CD14-positive monocyte (primary cell): ENCODE measurements around the gene OPN1MW3. TPM values are rescaled to one million over a fixed set of nuclear protein-coding genes. Genes with fewer than 3 reads are reported as not detected.
A peak's percentile ranks its signal among the peaks of the same experiment; 100 is the strongest.

Source experiments
- DNase-seq, 3 donors: peaks; one replicate each; pipeline ENCODE4 v3.0.0-alpha.2; 2011 to 2022
- H2AFZ ChIP-seq: 2 replicates; pipeline ENCODE4 v1.6.0; 2012; ENCODE audit warnings: mild to moderate bottlenecking, low read depth, low read length, inconsistent platforms; ENCODE audit not compliant: insufficient read depth, poor library complexity, severe bottlenecking
- H3K27ac ChIP-seq, 2 donors: 1 replicate in 1 of 2; 2 replicates in 1 of 2; pipeline ENCODE4 v1.5.1; 2012 to 2013; ENCODE audit warnings: low read length in 2 of 2, control low read depth in 1 of 2, inconsistent platforms in 1 of 2, low read depth in 1 of 2, mild to moderate bottlenecking in 1 of 2
- H3K27me3 ChIP-seq, 2 donors: one replicate each; pipeline versions ENCODE4 v1.6.0 to v1.6.1; 2011 to 2013; ENCODE audit warnings: low read length in 2 of 2; ENCODE audit not compliant: control insufficient read depth in 2 of 2, insufficient read depth in 2 of 2
- H3K36me3 ChIP-seq, 2 donors: replicated peaks in 1 of 2; 1 replicate in 1 of 2; 2 replicates in 1 of 2; pipeline versions ENCODE4 v1.5.1 to v1.6.1; 2012 to 2013; ENCODE audit warnings: low read length in 2 of 2, control low read depth in 1 of 2, inconsistent platforms in 1 of 2, mild to moderate bottlenecking in 1 of 2; ENCODE audit not compliant: insufficient read depth in 2 of 2, control insufficient read depth in 1 of 2
- H3K4me1 ChIP-seq, 2 donors: 1 replicate in 1 of 2; 2 replicates in 1 of 2; pipeline versions ENCODE4 v1.5.1 to v1.6.1; 2012 to 2013; ENCODE audit warnings: low read length in 2 of 2, control low read depth in 1 of 2, inconsistent platforms in 1 of 2, mild to moderate bottlenecking in 1 of 2, moderate library complexity in 1 of 2; ENCODE audit not compliant: insufficient read depth in 2 of 2, control insufficient read depth in 1 of 2
- H3K4me2 ChIP-seq: replicated peaks from 2 replicates; pipeline ENCODE3; 2012; ENCODE audit warnings: low read length, moderate library complexity, mild to moderate bottlenecking; ENCODE audit not compliant: poor library complexity, severe bottlenecking; ENCODE audit errors: extremely low read depth
- H3K4me3 ChIP-seq, 3 experiments: fragments of 200-600 bp in 1 of 3; sonication (generic) in 1 of 3; replicated peaks in 1 of 3; 1 replicate in 2 of 3; 2 replicates in 1 of 3; pipeline ENCODE4 v1.5.1; 2011 to 2013; ENCODE audit warnings: low read length in 3 of 3, mild to moderate bottlenecking in 3 of 3, control low read depth in 2 of 3, low read depth in 2 of 3, inconsistent platforms in 1 of 3, moderate library complexity in 1 of 3
- H3K79me2 ChIP-seq: 2 replicates; pipeline ENCODE4 v1.6.0; 2012; ENCODE audit warnings: mild to moderate bottlenecking, control low read depth, inconsistent platforms, low read length, moderate library complexity; ENCODE audit not compliant: insufficient read depth
- H3K9ac ChIP-seq: 2 replicates; pipeline ENCODE4 v1.6.0; 2017; ENCODE audit warnings: low read length, mild to moderate bottlenecking; ENCODE audit not compliant: insufficient read depth, poor library complexity, severe bottlenecking
- H3K9me3 ChIP-seq, 2 donors: replicated peaks in 1 of 2; 1 replicate in 1 of 2; 2 replicates in 1 of 2; pipeline versions ENCODE4 v1.5.1 to v1.6.1; 2012 to 2013; ENCODE audit warnings: low read length in 2 of 2, control low read depth in 1 of 2; ENCODE audit not compliant: control insufficient read depth in 1 of 2, insufficient read depth in 1 of 2
- H4K20me1 ChIP-seq: 2 replicates; pipeline ENCODE4 v1.6.0; 2012; ENCODE audit warnings: mild to moderate bottlenecking, low read length, control low read depth, moderate library complexity; ENCODE audit not compliant: insufficient read depth
- H3K27ac Mint-ChIP-seq, 7 donors: one replicate each; pipeline ENCODE4 v1.8.0; 2020; ENCODE audit warnings: mild to moderate bottlenecking in 7 of 7, mixed read lengths in 7 of 7, moderate library complexity in 6 of 7, inconsistent platforms in 2 of 7
- H3K27me3 Mint-ChIP-seq, 3 donors: one replicate each; pipeline ENCODE4 v1.8.0; 2021 to 2022; ENCODE audit warnings: low read depth in 3 of 3, mild to moderate bottlenecking in 3 of 3, mixed read lengths in 3 of 3, moderate library complexity in 3 of 3, inconsistent platforms in 1 of 3
- H3K36me3 Mint-ChIP-seq, 2 donors: one replicate each; pipeline ENCODE4 v1.8.0; 2020; ENCODE audit warnings: mixed read lengths in 2 of 2, inconsistent platforms in 1 of 2, mild to moderate bottlenecking in 1 of 2
- H3K4me1 Mint-ChIP-seq: one replicate; pipeline ENCODE4 v1.8.0; 2020; ENCODE audit warnings: mild to moderate bottlenecking, mixed read lengths
- H3K4me3 Mint-ChIP-seq, 2 donors: one replicate each; pipeline ENCODE4 v1.8.0; 2020; ENCODE audit warnings: mild to moderate bottlenecking in 2 of 2, mixed read lengths in 2 of 2, moderate library complexity in 1 of 2
- H3K9me3 Mint-ChIP-seq, 7 donors: one replicate each; pipeline ENCODE4 v1.8.0; 2020 to 2022; ENCODE audit warnings: mixed read lengths in 7 of 7, mild to moderate bottlenecking in 6 of 7, moderate library complexity in 6 of 7, inconsistent platforms in 2 of 7
- WGBS: methylation state at CpG from one replicate; pipeline ENCODE4 v1.1.5; 2013; ENCODE audit warnings: missing lambda C conversion rate; ENCODE audit not compliant: insufficient coverage; 5-methylcytosine and 5-hydroxymethylcytosine counted together
- intact Hi-C, 2 donors: fragments of 100-400 bp; cut with micrococcal nuclease; formaldehyde crosslinking; loops; one replicate each; pipeline versions ENCODE4 v1.15.0 to v1.15.1; 2023
- polyA plus RNA-seq, 3 donors: library from polyadenylated mRNA; depleted of rRNA in 1 of 3; unstranded in 2 of 3; stranded (reverse) in 1 of 3; fragments of 300-500 nt in 2 of 3; fragments of >200 nt in 1 of 3; fragmentation: Illumina TruSeq in 2 of 3; gene quantifications; 1 replicate in 2 of 3; 2 replicates in 1 of 3; pipeline ENCODE4 v1.2.3, GENCODE V29; 2012 to 2021
- TF ChIP-seq, protein P1 (sequence below): fragments of 200-600 bp; IDR thresholded peaks from one replicate; pipeline ENCODE4 v1.8.0; 2022; ENCODE audit warnings: antibody characterized with exemption, mild to moderate bottlenecking

The OPN1MW3 gene
- polyA plus RNA-seq, 3 donors = 0.03 TPM; not detected in 2

DNA sequence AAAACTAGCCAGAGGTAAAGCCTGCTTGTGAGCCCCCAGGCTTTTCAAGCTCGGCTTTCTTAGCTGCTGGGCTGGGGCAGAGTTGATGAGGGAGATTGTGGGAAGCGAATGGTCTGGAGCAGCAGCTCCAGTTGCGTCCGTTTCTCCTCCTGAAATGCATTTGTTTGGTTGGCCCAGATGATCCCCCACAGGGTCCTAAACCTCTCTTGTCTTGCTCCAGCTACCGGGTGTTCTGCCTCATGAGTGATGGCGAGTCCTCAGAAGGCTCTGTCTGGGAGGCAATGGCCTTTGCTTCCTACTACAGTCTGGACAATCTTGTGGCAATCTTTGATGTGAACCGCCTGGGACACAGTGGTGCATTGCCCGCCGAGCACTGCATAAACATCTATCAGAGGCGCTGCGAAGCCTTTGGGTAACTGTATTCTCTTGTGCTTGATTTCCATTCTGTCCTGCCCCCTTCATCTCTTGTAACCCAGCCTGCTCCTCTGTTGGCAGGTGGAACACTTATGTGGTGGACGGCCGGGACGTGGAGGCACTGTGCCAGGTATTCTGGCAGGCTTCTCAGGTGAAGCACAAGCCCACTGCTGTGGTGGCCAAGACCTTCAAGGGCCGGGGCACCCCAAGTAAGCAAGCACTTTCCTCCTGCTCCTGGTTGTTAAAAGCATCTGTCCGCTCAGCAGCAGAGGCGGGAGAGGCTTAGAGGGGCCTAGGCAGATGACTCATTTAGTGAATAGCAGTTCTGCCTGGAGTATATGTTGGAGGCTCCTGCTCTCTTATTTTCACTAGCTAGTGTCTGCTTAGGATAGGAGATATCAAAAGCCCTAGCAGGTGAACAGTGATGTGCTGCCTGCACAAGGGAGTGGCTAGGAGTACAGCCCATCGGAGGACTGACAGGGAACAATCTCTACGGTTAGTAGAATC is 53.5 kb downstream of the OPN1MW3 start:
- Histone ChIP-seq H3K9ac (no peak overlapping the region), H3K27me3 (no peaks in the 10 kb centered on the region), H3K4me2 (no peak overlapping the region), H2AFZ (no peak overlapping the region), H3K79me2 (no peaks in the 10 kb centered on the region), H3K9me3 (no peaks in the 10 kb centered on the region), H4K20me1 (no peaks in the 10 kb centered on the region), H3K27ac (peak overlapping the region; percentile 16 to 60), H3K4me1 (peaks cover 27 to 32% of the 10 kb centered on the region in 2 donors), H3K4me3 (no peak overlapping the region), H3K36me3 (no peaks in the 10 kb centered on the region)
- Mint-ChIP-seq H3K4me3 (no peak overlapping the region), H3K9me3 (no peaks in the 10 kb centered on the region), H3K27me3 (peaks cover 0 to 18% (median 0%) of the 10 kb centered on the region in 3 donors), H3K4me1 (peaks cover 41% of the 10 kb centered on the region), H3K36me3 (peaks cover 0 to 2% of the 10 kb centered on the region in 2 donors), H3K27ac (peak overlapping the region in 6 of 7 donors; percentile 27 to 88 (median 76))
- intact Hi-C loops = no loop called here
- 100% methylated on average over 7 of the region's 19 CpGs for WGBS
- TF ChIP-seq, protein P1, sequence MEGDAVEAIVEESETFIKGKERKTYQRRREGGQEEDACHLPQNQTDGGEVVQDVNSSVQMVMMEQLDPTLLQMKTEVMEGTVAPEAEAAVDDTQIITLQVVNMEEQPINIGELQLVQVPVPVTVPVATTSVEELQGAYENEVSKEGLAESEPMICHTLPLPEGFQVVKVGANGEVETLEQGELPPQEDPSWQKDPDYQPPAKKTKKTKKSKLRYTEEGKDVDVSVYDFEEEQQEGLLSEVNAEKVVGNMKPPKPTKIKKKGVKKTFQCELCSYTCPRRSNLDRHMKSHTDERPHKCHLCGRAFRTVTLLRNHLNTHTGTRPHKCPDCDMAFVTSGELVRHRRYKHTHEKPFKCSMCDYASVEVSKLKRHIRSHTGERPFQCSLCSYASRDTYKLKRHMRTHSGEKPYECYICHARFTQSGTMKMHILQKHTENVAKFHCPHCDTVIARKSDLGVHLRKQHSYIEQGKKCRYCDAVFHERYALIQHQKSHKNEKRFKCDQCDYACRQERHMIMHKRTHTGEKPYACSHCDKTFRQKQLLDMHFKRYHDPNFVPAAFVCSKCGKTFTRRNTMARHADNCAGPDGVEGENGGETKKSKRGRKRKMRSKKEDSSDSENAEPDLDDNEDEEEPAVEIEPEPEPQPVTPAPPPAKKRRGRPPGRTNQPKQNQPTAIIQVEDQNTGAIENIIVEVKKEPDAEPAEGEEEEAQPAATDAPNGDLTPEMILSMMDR = no peak
- no peak for DNase-seq

DNA sequence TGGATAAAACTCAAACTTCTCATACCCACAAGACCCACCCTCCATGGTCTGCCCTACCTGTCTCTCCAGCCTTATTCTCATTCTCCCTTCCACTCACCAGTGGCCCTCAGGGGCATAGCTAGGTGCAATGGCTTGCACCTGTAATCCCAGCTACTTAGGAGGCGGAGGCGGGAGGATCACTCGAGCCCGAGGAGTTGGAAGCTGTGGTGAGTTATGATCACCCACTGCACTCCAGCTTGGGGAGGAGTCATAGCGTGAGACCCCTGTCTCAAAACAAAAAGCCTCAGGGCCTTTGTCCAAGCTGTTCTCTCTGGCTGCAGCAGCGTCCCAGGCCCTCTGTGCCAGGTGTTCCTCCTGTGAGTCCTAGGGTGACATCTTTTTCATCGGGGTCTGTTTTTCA is 54.7 kb downstream of the OPN1MW3 start:
- H2AFZ ChIP-seq = no peak overlapping the region
- DNase-seq = no peak
- H3K4me3 ChIP-seq = no peak overlapping the region
- H3K27me3 ChIP-seq = no peaks in the 10 kb centered on the region
- H3K9me3 ChIP-seq = no peaks in the 10 kb centered on the region
- TF ChIP-seq, protein P1 = no peak
- no peaks in the 10 kb centered on the region for H4K20me1 ChIP-seq
- intact Hi-C loops = no loop called here
- no peak overlapping the region for H3K9ac ChIP-seq
- Mint-ChIP-seq H3K4me3 (no peak overlapping the region), H3K27me3 (peaks cover 0 to 20% (median 0%) of the 10 kb centered on the region in 3 donors), H3K27ac (peak overlapping the region in 1 of 7 donors; percentile 60), H3K36me3 (peaks cover 0 to 2% of the 10 kb centered on the region in 2 donors), H3K4me1 (peaks cover 36% of the 10 kb centered on the region), H3K9me3 (no peaks in the 10 kb centered on the region)
- H3K79me2 ChIP-seq = no peaks in the 10 kb centered on the region
- WGBS = no CpG with 5 or more reads among the region's 7 CpGs
- H3K27ac ChIP-seq = no peak overlapping the region
- H3K36me3 ChIP-seq = no peaks in the 10 kb centered on the region
- H3K4me1 ChIP-seq = peaks cover 21 to 27% of the 10 kb centered on the region in 2 donors
- no peak overlapping the region for H3K4me2 ChIP-seq
